Left lung (tissue), 10 donors: ENCODE measurements around the gene SLC4A7. TPM values are rescaled to one million over a fixed set of nuclear protein-coding genes. Genes with fewer than 3 reads are reported as not detected.
A peak's percentile ranks its signal among the peaks of the same experiment; 100 is the strongest.

ENCODE experiments used
- ATAC-seq: fragments of 200-7000 bp; cut with Tn5 transposase; one replicate; pipeline ENCODE4 v1.9.1; 2020; ENCODE audit warnings: moderate library complexity
- DNase-seq, 4 donors: peaks; one replicate each; pipeline ENCODE4 v3.0.0-alpha.2; 2013 to 2020
- H3K27ac ChIP-seq, 2 donors: fragments of 200-600 bp; sonication (generic) in 1 of 2; one replicate each; pipeline versions ENCODE4 v1.5.0 to v1.8.0; 2020 to 2021
- H3K27me3 ChIP-seq, 2 donors: fragments of 200-600 bp; sonication (generic) in 1 of 2; one replicate each; pipeline versions ENCODE4 v1.5.0 to v1.8.0; 2020 to 2021
- H3K36me3 ChIP-seq, 2 donors: fragments of 200-600 bp; sonication (generic) in 1 of 2; one replicate each; pipeline versions ENCODE4 v1.5.0 to v1.8.0; 2020 to 2021
- H3K4me1 ChIP-seq, 2 donors: fragments of 200-600 bp; one replicate each; pipeline ENCODE4 v1.8.0; 2021
- H3K4me3 ChIP-seq, 2 donors: fragments of 200-600 bp; sonication (generic) in 1 of 2; one replicate each; pipeline versions ENCODE4 v1.5.0 to v1.8.0; 2020 to 2021; ENCODE audit warnings: mild to moderate bottlenecking in 1 of 2
- H3K9me3 ChIP-seq, 2 donors: fragments of 200-600 bp; sonication (generic) in 1 of 2; one replicate each; pipeline versions ENCODE4 v1.5.0 to v1.8.0; 2020 to 2021
- CTCF ChIP-seq, 2 donors: fragments of 200-600 bp; sonication (generic) in 1 of 2; IDR thresholded peaks; one replicate each; pipeline versions ENCODE4 v1.5.0 to v1.8.0; 2021; ENCODE audit warnings: antibody characterized with exemption in 2 of 2
- intact Hi-C, 2 donors: fragments of 100-400 bp; cut with DNase I; formaldehyde crosslinking; loops; one replicate each; pipeline versions ENCODE4 v1.11.2 to v1.14.2; 2022
- polyA plus RNA-seq, 6 donors: library from polyadenylated mRNA; unstranded; fragments of 120-200 nt; gene quantifications; one replicate each; pipeline ENCODE4 v1.2.1, GENCODE V29; 2013; ENCODE audit not compliant: insufficient read length in 6 of 6
- total RNA-seq, 2 donors: library from RNA; stranded (reverse); fragmentation: NEBNext Ultra II Directional; extraction: Animal tissue kit (Norgen Biotek cat#: 25700); gene quantifications; one replicate each; pipeline ENCODE4 v1.2.1, GENCODE V29; 2021
- donor health status: DM: no; HTN: yes; CAD: no.
- donor health status: DM: no; HTN: no; CAD: no.

SLC4A7 gene
- total and polyA plus RNA-seq, 8 donors: 14.8 to 45.7 (median 35.9) TPM

DNA sequence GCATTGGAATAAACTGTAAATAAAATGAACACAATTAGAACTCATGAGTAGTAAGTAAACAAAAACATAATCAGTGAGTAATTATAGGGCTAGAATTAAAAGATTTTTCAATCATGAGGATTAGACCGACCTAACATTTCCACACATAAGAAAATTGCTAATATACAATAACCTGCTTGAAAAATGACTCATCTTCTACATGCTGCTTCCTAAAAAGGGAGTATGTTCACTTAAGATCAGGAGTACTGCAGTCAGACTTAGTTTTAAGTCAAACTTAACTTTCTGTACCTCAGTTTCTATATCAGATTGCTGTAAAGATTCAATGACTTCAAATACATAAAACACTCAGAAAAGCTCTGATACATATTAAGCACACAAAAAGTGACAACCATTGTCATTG lies 92.4 kb downstream of the SLC4A7 start:
- ATAC-seq: no peak
- Histone ChIP-seq H3K9me3 (no peaks in the 10 kb centered on the region), H3K4me1 (no peaks in the 10 kb centered on the region), H3K27me3 (no peaks in the 10 kb centered on the region), H3K27ac (no peak overlapping the region), H3K4me3 (no peak overlapping the region), H3K36me3 (peaks cover 0 to 6% of the 10 kb centered on the region in 2 donors)
- TF ChIP-seq CTCF (IDR thresholded peaks at IDR 0.05): no peak
- intact Hi-C loops: no loop called here
- DNase-seq: no peak

DNA sequence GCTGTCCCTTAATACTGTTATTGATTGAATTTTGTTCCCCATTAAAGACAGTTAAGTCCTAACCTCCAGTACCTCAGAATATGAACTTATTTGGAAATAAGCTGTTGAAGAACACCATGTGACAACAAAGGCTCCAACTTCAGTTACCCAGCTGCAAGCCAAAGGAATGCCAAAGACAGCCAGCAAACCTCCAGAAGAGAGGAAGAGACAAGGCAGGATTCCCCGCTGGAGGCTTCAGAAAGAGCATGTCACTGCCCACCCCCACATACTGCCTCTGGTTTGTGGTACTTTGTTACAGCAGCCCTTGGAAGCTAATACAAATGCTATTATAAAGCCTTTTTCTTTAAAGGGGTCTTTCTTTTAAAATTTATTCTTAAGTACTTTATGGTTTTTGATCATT lies 96.6 kb downstream of the SLC4A7 start:
- Histone ChIP-seq H3K4me3 (no peak overlapping the region), H3K27ac (no peak overlapping the region), H3K27me3 (no peaks in the 10 kb centered on the region), H3K36me3 (peaks cover 0 to 18% of the 10 kb centered on the region in 2 donors), H3K9me3 (no peaks in the 10 kb centered on the region), H3K4me1 (no peaks in the 10 kb centered on the region)
- no peak for ATAC-seq
- intact Hi-C loops: no loop called here
- no peak for DNase-seq
- no peak for TF ChIP-seq CTCF (IDR thresholded peaks at IDR 0.05)

GRCh38 chr3:27385504-27385903 lies 98.7 kb downstream of the SLC4A7 start:
- ATAC-seq (no peak), DNase-seq (no peak)
- Histone ChIP-seq H3K4me1 (no peaks in the 10 kb centered on the region), H3K36me3 (peaks cover 0 to 38% of the 10 kb centered on the region in 2 donors), H3K9me3 (no peaks in the 10 kb centered on the region), H3K27me3 (no peaks in the 10 kb centered on the region), H3K4me3 (no peak overlapping the region), H3K27ac (no peak overlapping the region)
- intact Hi-C loops: no loop called here
- no peak for TF ChIP-seq CTCF (IDR thresholded peaks at IDR 0.05)

GRCh38 chr3:27384191-27384590 lies 100.0 kb downstream of the SLC4A7 start:
- DNase-seq (peak in 1 of 4 donors; percentile 32), ATAC-seq (no peak)
- H3K27me3 ChIP-seq: no peaks in the 10 kb centered on the region
- H3K4me3 ChIP-seq: no peak overlapping the region
- no peak overlapping the region for H3K27ac ChIP-seq
- no peak for TF ChIP-seq CTCF (IDR thresholded peaks at IDR 0.05)
- intact Hi-C loops: no loop called here
- no peaks in the 10 kb centered on the region for H3K4me1 ChIP-seq
- no peaks in the 10 kb centered on the region for H3K9me3 ChIP-seq
- H3K36me3 ChIP-seq: peaks cover 0 to 38% of the 10 kb centered on the region in 2 donors

GRCh38 chr3:27380433-27381357 lies 103.5 kb downstream of the SLC4A7 start:
- no peaks in the 10 kb centered on the region for H3K9me3 ChIP-seq
- ATAC-seq (no peak), DNase-seq (no peak)
- no peaks in the 10 kb centered on the region for H3K27me3 ChIP-seq
- H3K4me3 ChIP-seq: no peak overlapping the region
- intact Hi-C loops: no loop called here
- no peak overlapping the region for H3K27ac ChIP-seq
- no peak for TF ChIP-seq CTCF (IDR thresholded peaks at IDR 0.05)
- H3K4me1 ChIP-seq: no peaks in the 10 kb centered on the region
- peaks cover 0 to 50% of the 10 kb centered on the region in 2 donors for H3K36me3 ChIP-seq
